Activated CD8-positive, alpha-beta T cell treated with anti-CD3 and anti-CD28 coated beads, Interleukin-2, amount 10 ng/mL, durations not matched to agents 7 days and 5 days (primary cell): ENCODE measurements around the gene TM7SF2. TPM values are rescaled to one million over a fixed set of nuclear protein-coding genes. Genes with fewer than 3 reads are reported as not detected.

ENCODE experiments used
- ATAC-seq: fragments of 150-1000 bp; cut with Tn5 transposase; one replicate; pipeline ENCODE4 v1.10.0; 2021; ENCODE audit warnings: moderate library complexity
- CTCF ChIA-PET: fragments of 350-600 bp; sonication (Branson Sonifier 250); formaldehyde crosslinking; loops from one replicate; lab custom pipeline; 2021; ENCODE audit warnings: antibody characterized with exemption; lab: Charles Lee
- POLR2A ChIA-PET: fragments of 350-600 bp; sonication (Branson Sonifier 250); formaldehyde crosslinking; loops from one replicate; lab custom pipeline; 2021; ENCODE audit warnings: antibody characterized with exemption; lab: Charles Lee
- DNase-seq: peaks from one replicate; pipeline ENCODE4 v3.0.0-alpha.2; 2020
- H3K27ac Mint-ChIP-seq: one replicate; pipeline ENCODE4 v1.8.0; 2021; ENCODE audit warnings: mild to moderate bottlenecking, mixed read lengths
- H3K27me3 Mint-ChIP-seq: one replicate; pipeline ENCODE4 v1.8.0; 2021; ENCODE audit warnings: low read depth, mixed read lengths
- H3K36me3 Mint-ChIP-seq: one replicate; pipeline ENCODE4 v1.8.0; 2021; ENCODE audit warnings: low read depth, mixed read lengths
- H3K4me1 Mint-ChIP-seq: one replicate; pipeline ENCODE4 v1.8.0; 2021; ENCODE audit warnings: low read depth, mixed read lengths
- H3K4me3 Mint-ChIP-seq: one replicate; pipeline ENCODE4 v1.8.0; 2021; ENCODE audit warnings: mild to moderate bottlenecking, mixed read lengths
- H3K9me3 Mint-ChIP-seq: one replicate; pipeline ENCODE4 v1.8.0; 2022; ENCODE audit warnings: mixed read lengths; ENCODE audit not compliant: insufficient read depth
- total RNA-seq, 2 experiments: library from RNA; stranded (reverse); gene quantifications; one replicate each; pipeline ENCODE4 v1.2.3, GENCODE V29; 2021

TM7SF2 gene
- total RNA-seq, 2 experiments from 2014 or later: 25.3 to 26.1 TPM

- Mint-ChIP-seq H3K27ac (peak overlapping the region; percentile 72), H3K4me3 (peak overlapping the region; percentile 4), H3K27me3 (no peaks in the 10 kb centered on the region), H3K36me3 (peaks cover 68% of the 10 kb centered on the region), H3K4me1 (peaks cover 63% of the 10 kb centered on the region), H3K9me3 (no peaks in the 10 kb centered on the region)
- ATAC-seq (peak; percentile 87), DNase-seq (peak; percentile 79)
- ChIA-PET POLR2A (interaction anchor here (0.8 to 1.8 kb wide), 2 partner anchors 34 to 37 kb away, joined by 3 to 4 read pairs; partner anchors contain the start of gene SAC3D1), CTCF (interaction anchor here (0.7 to 2.9 kb wide), 8 partner anchors 9 to 64 kb away, joined by 3 to 16 read pairs (median 4); partner anchors contain the start of genes ARL2, FAU, MRPL49 and SAC3D1)
These were observed 33.5 kb upstream of the TM7SF2 start for GRCh38 chr11:65078151-65078550.

- DNase-seq: no peak
- Mint-ChIP-seq H3K4me3 (peak overlapping the region; percentile 4), H3K27me3 (no peaks in the 10 kb centered on the region), H3K4me1 (peaks cover 63% of the 10 kb centered on the region), H3K9me3 (no peaks in the 10 kb centered on the region), H3K36me3 (peaks cover 72% of the 10 kb centered on the region), H3K27ac (peak overlapping the region; percentile 72)
- CTCF ChIA-PET: interaction anchor here (0.7 to 2.9 kb wide), 9 partner anchors 10 to 65 kb away, joined by 3 to 16 read pairs (median 4); partner anchors contain the start of genes ARL2, FAU, MRPL49 and SAC3D1
- ATAC-seq: no peak
- POLR2A ChIA-PET: interaction anchor here (1.8 kb wide), 1 partner anchor 38 kb away, joined by 4 read pairs; the partner anchor contains the start of gene SAC3D1
These were observed 32.8 kb upstream of the TM7SF2 start for GRCh38 chr11:65078786-65079342.

GRCh38 chr11:65083134-65083833, 28.4 kb upstream of the TM7SF2 start:
- Mint-ChIP-seq H3K4me1 (peaks cover 59% of the 10 kb centered on the region), H3K9me3 (no peaks in the 10 kb centered on the region), H3K27ac (peak overlapping the region; percentile 98), H3K27me3 (no peaks in the 10 kb centered on the region), H3K4me3 (peak overlapping the region; percentile 92), H3K36me3 (peaks cover 68% of the 10 kb centered on the region)
- ChIA-PET POLR2A (interaction anchor here (0.7 to 2.4 kb wide), 20 partner anchors 11 to 421 kb away, joined by 3 to 19 read pairs (median 3); partner anchors contain the start of genes FAU, MRPL49, SAC3D1 and TM7SF2), CTCF (interaction anchor here (0.7 to 1.7 kb wide), 12 partner anchors 11 to 195 kb away, joined by 3 to 26 read pairs (median 4); partner anchors contain the start of genes ARL2, SAC3D1, VPS51 and ZNHIT2)
- ATAC-seq (peak; percentile 12), DNase-seq (peak; percentile 42)

GRCh38 chr11:65083834-65084597, 27.7 kb upstream of the TM7SF2 start, which contains the start of the genes CDCA5 and ZFPL1:
CDCA5 (minus strand) TSS chr11:65084040; CDS start chr11:65083978, 62 bp downstream.
ZFPL1 (plus strand) TSS chr11:65084222; CDS start chr11:65084699, 477 bp downstream.
- H3K36me3 Mint-ChIP-seq: peaks cover 67% of the 10 kb centered on the region
- H3K4me3 Mint-ChIP-seq: peak within 1 kb of the TSS; percentile 92
- POLR2A ChIA-PET: interaction anchor here (1.0 to 2.4 kb wide), 16 partner anchors 10 to 421 kb away, joined by 3 to 19 read pairs (median 4); partner anchors contain the start of genes FAU, MRPL49, SAC3D1 and TM7SF2

GRCh38 chr11:65084598-65085375, 26.9 kb upstream of the TM7SF2 start:
- ChIA-PET POLR2A (interaction anchor here (0.6 to 1.5 kb wide), 7 partner anchors 9 to 208 kb away, joined by 3 to 6 read pairs (median 3); partner anchors contain the start of genes VPS51 and ZNHIT2), CTCF (interaction anchor here (0.8 to 2.0 kb wide), 7 partner anchors 9 to 36 kb away, joined by 3 to 8 read pairs (median 4); partner anchors contain the start of gene ZNHIT2)
- no peaks in the 10 kb centered on the region for H3K27me3 Mint-ChIP-seq
- peak overlapping the region; percentile 98 for H3K27ac Mint-ChIP-seq
- H3K36me3 Mint-ChIP-seq: peaks cover 70% of the 10 kb centered on the region
- peak overlapping the region; percentile 92 for H3K4me3 Mint-ChIP-seq
- DNase-seq (no peak), ATAC-seq (peak; percentile 7)
- no peaks in the 10 kb centered on the region for H3K9me3 Mint-ChIP-seq
- H3K4me1 Mint-ChIP-seq: peaks cover 46% of the 10 kb centered on the region

More at GRCh38 chr11:65083834-65084597, 27.7 kb upstream of the TM7SF2 start, which contains the start of the genes CDCA5 and ZFPL1:
- Mint-ChIP-seq H3K27me3 (no peaks in the 10 kb centered on the region), H3K9me3 (no peaks in the 10 kb centered on the region), H3K27ac (peak within 1 kb of the TSS; percentile 98), H3K4me1 (peaks cover 52% of the 10 kb centered on the region)
- CTCF ChIA-PET: interaction anchor here (1.0 to 1.7 kb wide), 7 partner anchors 11 to 196 kb away, joined by 3 to 26 read pairs (median 7); partner anchors contain the start of genes ARL2 and ZNHIT2
- peak; percentile 97 for DNase-seq
- ATAC-seq: peak; percentile 84

GRCh38 chr11:65085446-65085845, 26.2 kb upstream of the TM7SF2 start:
- peaks cover 64% of the 10 kb centered on the region for H3K36me3 Mint-ChIP-seq
- POLR2A ChIA-PET: interaction anchor here (0.6 to 1.6 kb wide), 9 partner anchors 8 to 209 kb away, joined by 3 to 6 read pairs (median 3); partner anchors contain the start of genes VPS51 and ZNHIT2

GRCh38 chr11:65086809-65087208, 24.9 kb upstream of the TM7SF2 start:
- Mint-ChIP-seq H3K27ac (no peak overlapping the region), H3K36me3 (peaks cover 53% of the 10 kb centered on the region), H3K9me3 (no peaks in the 10 kb centered on the region), H3K4me3 (no peak overlapping the region), H3K27me3 (no peaks in the 10 kb centered on the region), H3K4me1 (peaks cover 30% of the 10 kb centered on the region)
- DNase-seq (no peak), ATAC-seq (no peak)
- CTCF ChIA-PET: interaction anchor here (2.0 kb wide), 1 partner anchor 8 kb away, joined by 8 read pairs; no protein-coding TSS in a partner anchor
- POLR2A ChIA-PET: interaction anchor here (1.3 to 1.7 kb wide), 3 partner anchors 8 to 12 kb away, joined by 4 to 5 read pairs (median 4); partner anchors contain the start of gene VPS51

More at GRCh38 chr11:65085446-65085845, 26.2 kb upstream of the TM7SF2 start:
- H3K4me1 Mint-ChIP-seq: peaks cover 41% of the 10 kb centered on the region
- CTCF ChIA-PET: interaction anchor here (0.8 to 2.0 kb wide), 7 partner anchors 9 to 36 kb away, joined by 3 to 8 read pairs (median 4); partner anchors contain the start of gene ZNHIT2
- ATAC-seq (no peak), DNase-seq (no peak)
- H3K27ac Mint-ChIP-seq: peak overlapping the region; percentile 98
- H3K9me3 Mint-ChIP-seq: no peaks in the 10 kb centered on the region
- no peaks in the 10 kb centered on the region for H3K27me3 Mint-ChIP-seq
- H3K4me3 Mint-ChIP-seq: peak overlapping the region; percentile 92

- Mint-ChIP-seq H3K36me3 (peaks cover 49% of the 10 kb centered on the region), H3K9me3 (no peaks in the 10 kb centered on the region), H3K27me3 (no peaks in the 10 kb centered on the region), H3K4me1 (peaks cover 26% of the 10 kb centered on the region), H3K27ac (no peak overlapping the region), H3K4me3 (no peak overlapping the region)
- ChIA-PET POLR2A (interaction anchor here (1.3 to 1.7 kb wide), 2 partner anchors 8 to 9 kb away, joined by 4 to 5 read pairs; partner anchors contain the start of gene VPS51), CTCF (no interaction called here)
- ATAC-seq: no peak
- no peak for DNase-seq
These were observed 24.5 kb upstream of the TM7SF2 start for GRCh38 chr11:65087216-65087615.

- no peak for DNase-seq
These were observed 23.8 kb upstream of the TM7SF2 start for GRCh38 chr11:65087827-65088226.

More at GRCh38 chr11:65087827-65088226, 23.8 kb upstream of the TM7SF2 start:
- Mint-ChIP-seq H3K36me3 (peaks cover 44% of the 10 kb centered on the region), H3K4me3 (no peak overlapping the region), H3K27me3 (no peaks in the 10 kb centered on the region), H3K4me1 (peaks cover 21% of the 10 kb centered on the region), H3K27ac (no peak overlapping the region), H3K9me3 (no peaks in the 10 kb centered on the region)
- ChIA-PET CTCF (no interaction called here), POLR2A (interaction anchor here (1.7 kb wide), 1 partner anchor 8 kb away, joined by 5 read pairs; the partner anchor contains the start of gene VPS51)
- no peak for ATAC-seq
